H1 (cell line): ENCODE results near the gene KPNA3. TPM values are rescaled to one million over a fixed set of nuclear protein-coding genes. Genes with fewer than 3 reads are reported as not detected.

Source experiments
- BACH1 ChIP-seq: IDR thresholded peaks from 2 replicates; pipeline ENCODE4 v1.6.1; 2012; ENCODE audit warnings: low read length, improper control_type of control experiment
- MAX ChIP-seq: IDR thresholded peaks from 2 replicates; pipeline ENCODE4 v1.6.1; 2012; ENCODE audit warnings: inconsistent platforms
- RXRA ChIP-seq: IDR thresholded peaks from 2 replicates; pipeline ENCODE4 v1.6.1; 2011; ENCODE audit warnings: low read depth, mild to moderate bottlenecking, low read length, moderate library complexity; ENCODE audit not compliant: insufficient read depth
- polyA plus RNA-seq, 7 experiments: library from polyadenylated mRNA; depleted of rRNA in 3 of 7; stranded (reverse) in 5 of 7; unstranded in 2 of 7; fragments of >200 nt in 5 of 7; fragments of 200-250 nt in 2 of 7; gene quantifications; 1 replicate in 5 of 7; 2 replicates in 1 of 7; 4 replicates in 1 of 7; pipeline versions ENCODE4 v1.2.1 to v1.2.3, GENCODE V29; 2011 to 2013; ENCODE audit warnings: missing spikeins in 2 of 7, mixed read lengths in 2 of 7
- total RNA-seq: library from RNA; stranded (reverse); fragmentation: NEBNext Ultra II Directional; extraction: Animal tissue kit (Norgen Biotek cat#: 25700); gene quantifications from 2 replicates; pipeline ENCODE4 v1.2.1, GENCODE V29; 2021

Gene KPNA3
- total and polyA plus RNA-seq, 2 of the 8 experiments (the other 6 are each of a cell fraction or from before 2014, with no cell fraction given) = 21.4 to 63.2 TPM

- TF ChIP-seq RXRA (no peak), BACH1 (no peak), MAX (no peak)
Observed at GRCh38 chr13:49786401-49787008, 6.0 kb downstream of the KPNA3 start (continued).
